ENCODE data around the gene TTF2. TPM values are rescaled to one million over a fixed set of nuclear protein-coding genes. Genes with fewer than 3 reads are reported as not detected.

The TTF2 gene
- polyA plus RNA-seq, 1 donor from 2014 or later: 2.6 TPM

- H3K9me2 ChIP-seq (ENCODE audit: insufficient read depth, low read length): no peaks in the 10 kb centered on the region
- no peak overlapping the region for H2AFZ ChIP-seq (ENCODE audit: low read depth, low read length)
- H3K9ac ChIP-seq (ENCODE audit: low read length): no peak overlapping the region
- H3K4me3 ChIP-seq (ENCODE audit: low read length): no peak overlapping the region
- H4K20me1 ChIP-seq (ENCODE audit: insufficient read depth): no peaks in the 10 kb centered on the region
- H3K4me2 ChIP-seq (ENCODE audit: low read length): no peak overlapping the region
- H3F3A ChIP-seq (ENCODE audit: insufficient read depth, low read length, poor library complexity, severe bottlenecking): no peaks in the 10 kb centered on the region
- no peaks in the 10 kb centered on the region for H3K36me3 ChIP-seq (ENCODE audit: insufficient read depth, low read length)
- no peaks in the 10 kb centered on the region for H3K9me3 ChIP-seq (ENCODE audit: low read length)
- H3K27me3 ChIP-seq (ENCODE audit: insufficient read depth, low read depth, low read length): no peaks in the 10 kb centered on the region
- H3K79me2 ChIP-seq (replicated peaks; ENCODE audit: insufficient read depth, low read length): no peaks in the 10 kb centered on the region
- H3K27ac ChIP-seq (ENCODE audit: low read length): no peak overlapping the region
- TF ChIP-seq CTCF (IDR thresholded peaks at IDR 0.05; ENCODE audit: poor library complexity, severe bottlenecking) (no peak), POLR2AphosphoS5 (IDR thresholded peaks at IDR 0.05) (no peak), EP300 (conservative IDR thresholded peaks at IDR 0.05; ENCODE audit: poor library complexity, severe bottlenecking) (no peak), REST (IDR thresholded peaks at IDR 0.05; ENCODE audit: borderline replicate concordance) (no peak), TAF1 (IDR thresholded peaks at IDR 0.05; ENCODE audit: low read depth) (no peak), MXI1 (conservative IDR thresholded peaks at IDR 0.05; ENCODE audit: poor library complexity, severe bottlenecking) (no peak), RAD21 (conservative IDR thresholded peaks at IDR 0.05) (no peak), EZH2 (IDR thresholded peaks at IDR 0.05; ENCODE audit: borderline replicate concordance, insufficient read depth, low read length, poor library complexity, severe bottlenecking) (no peak), SMC3 (conservative IDR thresholded peaks at IDR 0.05; ENCODE audit: poor library complexity) (no peak)
Observed at GRCh38 chr1:117087686-117088085, 27.6 kb downstream of the TTF2 start.

GRCh38 chr1:117089996-117090395 lies 29.9 kb downstream of the TTF2 start:
- Histone ChIP-seq H3K9me3 (ENCODE audit: low read length) (no peaks in the 10 kb centered on the region), H3F3A (ENCODE audit: insufficient read depth, low read length, poor library complexity, severe bottlenecking) (no peaks in the 10 kb centered on the region), H3K4me3 (ENCODE audit: low read length) (no peak overlapping the region), H3K27me3 (ENCODE audit: insufficient read depth, low read depth, low read length) (no peaks in the 10 kb centered on the region), H2AFZ (ENCODE audit: low read depth, low read length) (no peak overlapping the region), H3K9ac (ENCODE audit: low read length) (no peak overlapping the region), H3K27ac (ENCODE audit: low read length) (no peak overlapping the region), H3K36me3 (ENCODE audit: insufficient read depth, low read length) (no peaks in the 10 kb centered on the region), H3K9me2 (ENCODE audit: insufficient read depth, low read length) (no peaks in the 10 kb centered on the region), H3K79me2 (replicated peaks; ENCODE audit: insufficient read depth, low read length) (no peaks in the 10 kb centered on the region), H3K4me2 (ENCODE audit: low read length) (no peak overlapping the region), H4K20me1 (ENCODE audit: insufficient read depth) (no peaks in the 10 kb centered on the region)
- TF ChIP-seq MXI1 (conservative IDR thresholded peaks at IDR 0.05; ENCODE audit: poor library complexity, severe bottlenecking): no peak
- TF ChIP-seq EP300 (conservative IDR thresholded peaks at IDR 0.05; ENCODE audit: poor library complexity, severe bottlenecking): no peak
- no peak for TF ChIP-seq RAD21 (conservative IDR thresholded peaks at IDR 0.05)
- no peak for TF ChIP-seq CTCF (IDR thresholded peaks at IDR 0.05; ENCODE audit: poor library complexity, severe bottlenecking)

Data from neural cell (in vitro differentiated cells).